Uterus (tissue), 2 donors: Measurements from ENCODE around the gene TMEM255B.

Experiments used
- CTCF ChIP-seq, 4 experiments: fragments of 200-600 bp in 2 of 4; fragments of 450-650 bp in 2 of 4; sonication (generic) in 2 of 4; IDR thresholded peaks; one replicate each; pipeline ENCODE4 v1.5.1; 2016 to 2019; ENCODE audit warnings: antibody characterized with exemption in 4 of 4, mild to moderate bottlenecking in 2 of 4, moderate library complexity in 1 of 4
- POLR2A ChIP-seq, 2 donors: fragments of 450-650 bp; IDR thresholded peaks; one replicate each; pipeline ENCODE4 v1.6.1; 2016; ENCODE audit warnings: antibody characterized with exemption in 2 of 2, mild to moderate bottlenecking in 1 of 2, moderate library complexity in 1 of 2

- TF ChIP-seq CTCF (IDR thresholded peaks at IDR 0.05), result no peak
- TF ChIP-seq POLR2A (IDR thresholded peaks at IDR 0.05), result no peak
Observed at GRCh38 chr13:113842336-113843062, 83.5 kb downstream of the TMEM255B start.
